Transverse colon (tissue), 4 donors: ENCODE data around the gene DCAF17. TPM values are rescaled to one million over a fixed set of nuclear protein-coding genes. Genes with fewer than 3 reads are reported as not detected.

Source experiments
- DNase-seq: peaks from one replicate; pipeline ENCODE4 v3.0.0-alpha.2; 2019
- H3K27ac ChIP-seq, 4 donors: fragments of 200-600 bp; sonication (generic); 2 replicates each; pipeline ENCODE4 v1.5.1; 2016 to 2018; ENCODE audit warnings: inconsistent platforms in 4 of 4
- H3K27me3 ChIP-seq: fragments of 200-600 bp; sonication (generic); 2 replicates; pipeline ENCODE4 v1.5.1; 2017; ENCODE audit warnings: inconsistent platforms
- H3K36me3 ChIP-seq, 4 donors: fragments of 200-600 bp; sonication (generic); 2 replicates each; pipeline ENCODE4 v1.5.1; 2017 to 2019; ENCODE audit warnings: inconsistent platforms in 4 of 4
- H3K4me1 ChIP-seq, 4 donors: fragments of 200-600 bp; sonication (generic); 2 replicates each; pipeline ENCODE4 v1.5.1; 2017 to 2020; ENCODE audit warnings: inconsistent platforms in 4 of 4
- H3K4me3 ChIP-seq, 4 donors: fragments of 200-600 bp; sonication (generic); 1 replicate in 1 of 4; 2 replicates in 3 of 4; pipeline versions ENCODE4 v1.5.1 to v1.6.1; 2017 to 2019; ENCODE audit warnings: inconsistent platforms in 4 of 4
- H3K9me3 ChIP-seq, 2 donors: fragments of 200-600 bp; sonication (generic); 2 replicates each; pipeline ENCODE4 v1.5.1; 2017 to 2019; ENCODE audit warnings: inconsistent platforms in 2 of 2
- CTCF ChIP-seq, 5 experiments: fragments of 200-600 bp in 3 of 5; fragments of 450-650 bp in 2 of 5; sonication (generic) in 3 of 5; IDR thresholded peaks; 1 replicate in 2 of 5; 2 replicates in 3 of 5; pipeline ENCODE4 v1.5.1; 2016 to 2017; ENCODE audit warnings: antibody characterized with exemption in 5 of 5, inconsistent platforms in 3 of 5, mild to moderate bottlenecking in 2 of 5, moderate library complexity in 1 of 5
- EP300 ChIP-seq: sonication (generic); formaldehyde crosslinking; IDR thresholded peaks from one replicate; pipeline ENCODE4 v1.6.1; 2017; ENCODE audit warnings: antibody characterized with exemption, low read depth
- POLR2A ChIP-seq: fragments of 450-650 bp; IDR thresholded peaks from one replicate; pipeline ENCODE4 v1.6.1; 2016; ENCODE audit warnings: antibody characterized with exemption, mild to moderate bottlenecking, moderate library complexity
- POLR2AphosphoS5 ChIP-seq, 3 donors: sonication (generic); formaldehyde crosslinking; IDR thresholded peaks; one replicate each; pipeline ENCODE4 v1.6.1; 2016; ENCODE audit warnings: antibody characterized with exemption in 3 of 3
- WGBS, 2 donors: methylation state at CpG; one replicate each; pipeline ENCODE4 v1.1.5; 2018; ENCODE audit warnings: low coverage in 1 of 2; 5-methylcytosine and 5-hydroxymethylcytosine counted together
- in situ Hi-C, 4 donors: fragments of 200-750 bp; cut with MboI; loops; one replicate each; pipeline versions ENCODE4 v1.15.0 to v1.15.1; 2017; ENCODE audit warnings: low sequenced_read_pairs in 3 of 4, low pct_ligation_motif_present in 1 of 4, low pct_unique_long_range_greater_than_20kb in 1 of 4
- intact Hi-C: fragments of 100-400 bp; cut with DNase I; formaldehyde crosslinking; loops from one replicate; pipeline ENCODE4 v1.15.1; 2023; ENCODE audit warnings: low total_unique reads
- small RNA-seq, 4 donors: library from RNA; depleted of rRNA; stranded (forward); fragments of <200 nt; gene quantifications; one replicate each; pipeline ENCODE3, GENCODE V24; 2016
- total RNA-seq, 4 donors: library from RNA; depleted of rRNA; stranded (reverse); fragments of >200 nt; gene quantifications; one replicate each; pipeline ENCODE4 v1.1.0, GENCODE V29; 2016

DCAF17 gene
- total RNA-seq, 4 donors from 2014 or later: 6.2 to 24.7 (median 19.2) TPM

- Histone ChIP-seq H3K36me3 (no peaks in the 10 kb centered on the region), H3K27ac (peak overlapping the region in 1 of 4 donors; percentile 32), H3K27me3 (no peaks in the 10 kb centered on the region), H3K4me1 (peaks cover 0 to 14% (median 0%) of the 10 kb centered on the region in 4 donors), H3K4me3 (no peak overlapping the region), H3K9me3 (no peaks in the 10 kb centered on the region)
- in situ Hi-C loops: no loop called here
- TF ChIP-seq POLR2AphosphoS5 (IDR thresholded peaks at IDR 0.05): no peak
- no peak for TF ChIP-seq POLR2A
- TF ChIP-seq EP300: no peak
- TF ChIP-seq CTCF (IDR thresholded peaks at IDR 0.05): no peak
- no peak for DNase-seq
- WGBS, 2 donors: 41 to 56% methylated on average over 5 to 7 of the region's 7 CpGs
- intact Hi-C loops: no loop called here
Observed at GRCh38 chr2:171531291-171531690, 97.3 kb downstream of the DCAF17 start.

GRCh38 chr2:171531836-171532450, 97.9 kb downstream of the DCAF17 start:
- Histone ChIP-seq H3K4me3 (no peak overlapping the region), H3K27me3 (no peaks in the 10 kb centered on the region), H3K4me1 (peaks cover 0 to 14% (median 0%) of the 10 kb centered on the region in 4 donors), H3K36me3 (no peaks in the 10 kb centered on the region), H3K9me3 (no peaks in the 10 kb centered on the region), H3K27ac (peak overlapping the region in 1 of 4 donors; percentile 32)
- intact Hi-C loops: no loop called here
- 67 to 71% methylated on average over 3 of the region's 3 CpGs for WGBS, 2 donors
- no peak for DNase-seq
- in situ Hi-C loops: no loop called here
- no peak for TF ChIP-seq EP300
- no peak for TF ChIP-seq CTCF (IDR thresholded peaks at IDR 0.05)
- TF ChIP-seq POLR2A: no peak
- no peak for TF ChIP-seq POLR2AphosphoS5 (IDR thresholded peaks at IDR 0.05)

GRCh38 chr2:171533331-171533730, 99.3 kb downstream of the DCAF17 start:
- peaks cover 0 to 14% (median 0%) of the 10 kb centered on the region in 4 donors for H3K4me1 ChIP-seq
- TF ChIP-seq CTCF (IDR thresholded peaks at IDR 0.05) (no peak), POLR2AphosphoS5 (IDR thresholded peaks at IDR 0.05) (no peak)
- H3K4me3 ChIP-seq: no peak overlapping the region
- intact Hi-C loops (no loop called here), in situ Hi-C loops (no loop called here)
- H3K27ac ChIP-seq: no peak overlapping the region
- WGBS, 2 donors: 94 to 100% methylated on average over 1 of the region's 1 CpG
- DNase-seq: no peak
- no peaks in the 10 kb centered on the region for H3K9me3 ChIP-seq
- no peaks in the 10 kb centered on the region for H3K36me3 ChIP-seq
- H3K27me3 ChIP-seq: no peaks in the 10 kb centered on the region

Small RNA genes lying within 50 kb of the gene (small RNA-seq; reads per million reads assigned to genes)
- gene AC007969.2: 0 reads per million in 4 donors

Other genes starting within 250 kb of the DCAF17 start
- gene METTL8, start 236 bp upstream of the DCAF17 start, total RNA-seq: 10 to 100 TPM in 3 of 4 donors, 1 to 10 TPM in 1; 6.7 to 64.5 (median 22.1) TPM
- 100 to 1,000 TPM in 1 of 4 donors, 10 to 100 TPM in 3; 50.7 to 124 (median 63.9) TPM for gene CYBRD1, start 88.2 kb downstream of the DCAF17 start, total RNA-seq